GM12878 (cell line): Measurements from ENCODE around the gene PTPRM. TPM values are rescaled to one million over a fixed set of nuclear protein-coding genes. Genes with fewer than 3 reads are reported as not detected.

Experiments
- ATAC-seq: fragments of 200-7000 bp; cut with Tn5 transposase; 3 replicates; pipeline ENCODE4 v1.9.1; 2020; ENCODE audit warnings: mild to moderate bottlenecking, moderate library complexity
- BruUV-seq: library from RNA; stranded (reverse); fragments of 400-500 nt; replicated peaks from 2 replicates; lab custom pipeline; 2021; lab: Mats Ljungman, UMichigan
- CTCF ChIA-PET: fragments of 300-600 bp; sonication (Branson Sonifier 250); formaldehyde crosslinking; extraction: SDS; loops from one replicate; lab custom pipeline; 2021; ENCODE audit warnings: inconsistent platforms; lab: Yijun Ruan, JAX
- POLR2A ChIA-PET: fragments of 350-600 bp; formaldehyde crosslinking; extraction: SDS; loops from one replicate; lab custom pipeline; 2021; ENCODE audit warnings: inconsistent platforms; lab: Charles Lee
- RAD21 ChIA-PET: fragments of 300-600 bp; sonication (Branson Sonifier 250); formaldehyde crosslinking; loops from one replicate; lab custom pipeline; 2023; ENCODE audit warnings: antibody characterized with exemption; ENCODE audit not compliant: unreplicated experiment; lab: Charles Lee
- SMC1A ChIA-PET: fragments of 300-600 bp; sonication (Branson Sonifier 250); formaldehyde crosslinking; loops from one replicate; lab custom pipeline; 2023; ENCODE audit not compliant: unreplicated experiment, uncharacterized antibody; lab: Charles Lee
- DNase-seq: peaks from one replicate; pipeline ENCODE4 v3.0.0-alpha.2; 2011; ENCODE audit warnings: low read depth, low spot score
- FAIRE-seq: peaks from 3 replicates; lab custom pipeline; 2011; peaks lifted over from hg19 to GRCh38; lab: Jason Lieb, UNC
- H2AFZ ChIP-seq: 2 replicates; pipeline ENCODE4 v1.6.0; 2011; ENCODE audit warnings: low read depth, low read length, control low read depth; ENCODE audit not compliant: control insufficient read depth
- H3K27ac ChIP-seq: 2 replicates; pipeline ENCODE4 v1.5.1; 2011; ENCODE audit warnings: control low read depth; ENCODE audit not compliant: control insufficient read depth, insufficient read depth
- H3K27me3 ChIP-seq, 2 experiments: replicated peaks in 1 of 2; 2 replicates each; pipeline versions ENCODE4 v1.6.0 to v1.6.1; 2011; ENCODE audit warnings: low read length in 1 of 2; ENCODE audit not compliant: control insufficient read depth in 2 of 2, insufficient read depth in 2 of 2
- H3K36me3 ChIP-seq, 2 experiments: 2 replicates each; pipeline ENCODE4 v1.5.1; 2011; ENCODE audit warnings: low read length in 1 of 2; ENCODE audit not compliant: control insufficient read depth in 2 of 2, insufficient read depth in 2 of 2
- H3K4me1 ChIP-seq: 2 replicates; pipeline ENCODE4 v1.6.1; 2011; ENCODE audit warnings: mild to moderate bottlenecking, low read length, moderate library complexity, mixed read lengths; ENCODE audit not compliant: control insufficient read depth, insufficient read depth
- H3K4me2 ChIP-seq: 2 replicates; pipeline ENCODE4 v1.6.0; 2011; ENCODE audit warnings: control low read depth; ENCODE audit not compliant: control insufficient read depth, insufficient read depth
- H3K4me3 ChIP-seq: fragments of 200-600 bp; sonication (generic); 2 replicates; pipeline ENCODE4 v1.5.1; 2016
- H3K79me2 ChIP-seq: 2 replicates; pipeline ENCODE4 v1.6.0; 2011; ENCODE audit warnings: low read length; ENCODE audit not compliant: control insufficient read depth, insufficient read depth
- H3K9ac ChIP-seq: 2 replicates; pipeline ENCODE4 v1.8.0; 2011; ENCODE audit warnings: low read length, control low read depth, mixed read lengths; ENCODE audit not compliant: control insufficient read depth, insufficient read depth
- H3K9me3 ChIP-seq: replicated peaks from 3 replicates; pipeline ENCODE4 v1.5.1; 2011; ENCODE audit warnings: mild to moderate bottlenecking, low read length; ENCODE audit not compliant: control insufficient read depth, insufficient read depth
- H4K20me1 ChIP-seq: 2 replicates; pipeline ENCODE4 v1.6.0; 2011; ENCODE audit not compliant: control insufficient read depth, insufficient read depth
- ASH2L ChIP-seq: fragments of 300-600, 200-600 bp; sonication (generic); IDR thresholded peaks from 2 replicates; pipeline ENCODE4 v1.6.1; 2017; ENCODE audit warnings: low read depth, mild to moderate bottlenecking, borderline replicate concordance
- JUNB ChIP-seq: IDR thresholded peaks from 2 replicates; pipeline ENCODE4 v1.6.1; 2016; ENCODE audit warnings: antibody characterized with exemption, mild to moderate bottlenecking
- LARP7 ChIP-seq: fragments of 450-650 bp; IDR thresholded peaks from 2 replicates; pipeline ENCODE4 v1.6.1; 2017; ENCODE audit warnings: mild to moderate bottlenecking
- MYC ChIP-seq: IDR thresholded peaks from 2 replicates; pipeline ENCODE4 v1.6.1; 2011; ENCODE audit warnings: mild to moderate bottlenecking, low read length, moderate library complexity, inconsistent platforms; ENCODE audit not compliant: insufficient read depth, insufficient replicate concordance, insufficient read length, severe bottlenecking
- POLR2AphosphoS5 ChIP-seq: IDR thresholded peaks from 2 replicates; pipeline ENCODE4 v1.6.1; 2011; ENCODE audit warnings: mild to moderate bottlenecking, low read length, inconsistent platforms
- RAD51 ChIP-seq: fragments of 450-650 bp; IDR thresholded peaks from 2 replicates; pipeline ENCODE4 v1.6.1; 2016; ENCODE audit warnings: moderate library complexity, mild to moderate bottlenecking, inconsistent platforms
- RB1 ChIP-seq: fragments of 450-650 bp; formaldehyde crosslinking; IDR thresholded peaks from 2 replicates; pipeline ENCODE4 v1.6.1; 2017; ENCODE audit warnings: mild to moderate bottlenecking, borderline replicate concordance
- RCOR1 ChIP-seq: conservative IDR thresholded peaks from 2 replicates; pipeline ENCODE4 v1.6.1; 2012; ENCODE audit warnings: low read depth, low read length, improper control_type of control experiment
- SIX5 ChIP-seq: IDR thresholded peaks from 2 replicates; pipeline ENCODE4 v1.6.1; 2011; ENCODE audit warnings: mild to moderate bottlenecking, low read depth, low read length, moderate library complexity; ENCODE audit not compliant: severe bottlenecking
- SMAD5 ChIP-seq: IDR thresholded peaks from 2 replicates; pipeline ENCODE4 v1.6.1; 2016; ENCODE audit warnings: antibody characterized with exemption, low read depth
- YBX1 ChIP-seq: fragments of 450-650 bp; IDR thresholded peaks from 2 replicates; pipeline ENCODE4 v1.6.1; 2016; ENCODE audit warnings: antibody characterized with exemption
- ZNF24 ChIP-seq: fragments of 450-650 bp; IDR thresholded peaks from 2 replicates; pipeline ENCODE4 v1.6.1; 2017; ENCODE audit warnings: antibody characterized with exemption, mild to moderate bottlenecking
- WGBS: methylation state at CpG from one replicate; pipeline ENCODE4 v1.1.6; 2016; ENCODE audit warnings: low lambda C conversion rate; ENCODE audit not compliant: insufficient replicate concordance, insufficient coverage; ENCODE audit errors: missing lambda C conversion rate; 5-methylcytosine and 5-hydroxymethylcytosine counted together
- in situ Hi-C: fragments of 300-500 bp; cut with MboI; formaldehyde crosslinking; loops from 9 replicates; pipeline ENCODE4 v1.14.3; 2018; ENCODE audit warnings: mixed read lengths
- intact Hi-C: fragments of 100-400 bp; cut with micrococcal nuclease; formaldehyde crosslinking; loops from one replicate; pipeline ENCODE4 v1.14.2; 2022; ENCODE audit not compliant: unreplicated experiment
- polyA plus RNA-seq, 11 experiments: library from polyadenylated mRNA; depleted of rRNA in 4 of 11; unstranded in 6 of 11; stranded (reverse) in 5 of 11; fragments of >200 nt; fragmentation: Nextera tagmentation in 4 of 11; fragmentation: Illumina TruSeq in 1 of 11; extraction: Ambion mirVana in 4 of 11; extraction: Trizol in 1 of 11; gene quantifications; 1 replicate in 1 of 11; 2 replicates in 10 of 11; pipeline versions ENCODE4 v1.2.1 to v1.2.3, GENCODE V29; 2011 to 2016; ENCODE audit warnings: inconsistent platforms in 2 of 11, missing spikeins in 2 of 11, low read depth in 1 of 11
- total RNA-seq, 4 experiments: library from RNA; depleted of rRNA in 3 of 4; stranded (reverse); fragments of >200 nt in 3 of 4; fragmentation: Illumina TruSeq in 1 of 4; extraction: Trizol in 1 of 4; gene quantifications; 2 replicates each; pipeline versions ENCODE4 v1.2.1 to v1.2.3, GENCODE V29; 2013 to 2021
- TF ChIP-seq, protein P1 (sequence below): fragments of 450-650 bp; IDR thresholded peaks from 2 replicates; pipeline ENCODE4 v1.6.1; 2017; ENCODE audit warnings: mild to moderate bottlenecking, moderate library complexity
- TF ChIP-seq, protein P2 (sequence below), 3 experiments: IDR thresholded peaks in 2 of 3; conservative IDR thresholded peaks in 1 of 3; 2 replicates each; pipeline ENCODE4 v1.5.1; 2011; ENCODE audit warnings: low read depth in 3 of 3, low read length in 3 of 3, mild to moderate bottlenecking in 3 of 3, control low read depth in 2 of 3, moderate library complexity in 2 of 3, inconsistent platforms in 1 of 3, mixed read lengths in 1 of 3; ENCODE audit not compliant: control insufficient read depth in 2 of 3, insufficient read depth in 1 of 3; ENCODE audit errors: extremely low read depth in 1 of 3
- TF ChIP-seq, protein P3 (sequence below): IDR thresholded peaks from 2 replicates; pipeline ENCODE4 v1.6.1; 2012; ENCODE audit warnings: improper control_type of control experiment, low read depth, low read length; ENCODE audit not compliant: insufficient replicate concordance

Gene PTPRM
- total and polyA plus RNA-seq, 10 of the 15 experiments (the other 5 are each of a cell fraction or from before 2014, with no cell fraction given), result 0.07 to 22.6 (median 0.60) TPM

DNA sequence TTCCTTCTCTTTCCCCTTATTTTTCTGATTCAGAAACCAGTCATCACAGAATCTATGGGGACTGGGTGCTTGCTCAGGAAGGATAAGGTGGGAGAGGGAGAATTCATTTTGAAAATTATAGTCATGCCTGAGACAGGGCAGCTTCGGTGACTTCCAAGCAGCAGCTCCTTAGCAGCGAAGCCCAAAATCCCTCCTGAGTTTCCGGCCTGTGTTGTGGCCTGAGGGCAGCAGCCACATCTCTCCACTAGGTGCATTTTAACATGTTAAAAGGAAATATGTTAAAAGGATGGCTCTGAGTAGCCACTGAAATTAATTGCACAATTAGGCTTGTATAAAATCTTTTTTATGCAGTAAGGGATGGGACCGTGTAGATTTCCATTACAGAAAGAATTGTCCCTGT lies 835.1 kb downstream of the PTPRM start:
- H3K79me2 ChIP-seq, result no peaks in the 10 kb centered on the region
- WGBS, result 67% methylated on average over 4 of the region's 4 CpGs
- SMC1A ChIA-PET, result no interaction called here
- RAD21 ChIA-PET, result no interaction called here
- DNase-seq (no peak), FAIRE-seq (no peak), ATAC-seq (no peak)
- H3K36me3 ChIP-seq, result no peaks in the 10 kb centered on the region
- no peak overlapping the region for H2AFZ ChIP-seq
- CTCF ChIA-PET, result no interaction called here
- intact Hi-C loops, result no loop called here
- no peak overlapping the region for H3K4me2 ChIP-seq
- in situ Hi-C loops, result no loop called here
- POLR2A ChIA-PET, result no interaction called here
- TF ChIP-seq, protein P1, sequence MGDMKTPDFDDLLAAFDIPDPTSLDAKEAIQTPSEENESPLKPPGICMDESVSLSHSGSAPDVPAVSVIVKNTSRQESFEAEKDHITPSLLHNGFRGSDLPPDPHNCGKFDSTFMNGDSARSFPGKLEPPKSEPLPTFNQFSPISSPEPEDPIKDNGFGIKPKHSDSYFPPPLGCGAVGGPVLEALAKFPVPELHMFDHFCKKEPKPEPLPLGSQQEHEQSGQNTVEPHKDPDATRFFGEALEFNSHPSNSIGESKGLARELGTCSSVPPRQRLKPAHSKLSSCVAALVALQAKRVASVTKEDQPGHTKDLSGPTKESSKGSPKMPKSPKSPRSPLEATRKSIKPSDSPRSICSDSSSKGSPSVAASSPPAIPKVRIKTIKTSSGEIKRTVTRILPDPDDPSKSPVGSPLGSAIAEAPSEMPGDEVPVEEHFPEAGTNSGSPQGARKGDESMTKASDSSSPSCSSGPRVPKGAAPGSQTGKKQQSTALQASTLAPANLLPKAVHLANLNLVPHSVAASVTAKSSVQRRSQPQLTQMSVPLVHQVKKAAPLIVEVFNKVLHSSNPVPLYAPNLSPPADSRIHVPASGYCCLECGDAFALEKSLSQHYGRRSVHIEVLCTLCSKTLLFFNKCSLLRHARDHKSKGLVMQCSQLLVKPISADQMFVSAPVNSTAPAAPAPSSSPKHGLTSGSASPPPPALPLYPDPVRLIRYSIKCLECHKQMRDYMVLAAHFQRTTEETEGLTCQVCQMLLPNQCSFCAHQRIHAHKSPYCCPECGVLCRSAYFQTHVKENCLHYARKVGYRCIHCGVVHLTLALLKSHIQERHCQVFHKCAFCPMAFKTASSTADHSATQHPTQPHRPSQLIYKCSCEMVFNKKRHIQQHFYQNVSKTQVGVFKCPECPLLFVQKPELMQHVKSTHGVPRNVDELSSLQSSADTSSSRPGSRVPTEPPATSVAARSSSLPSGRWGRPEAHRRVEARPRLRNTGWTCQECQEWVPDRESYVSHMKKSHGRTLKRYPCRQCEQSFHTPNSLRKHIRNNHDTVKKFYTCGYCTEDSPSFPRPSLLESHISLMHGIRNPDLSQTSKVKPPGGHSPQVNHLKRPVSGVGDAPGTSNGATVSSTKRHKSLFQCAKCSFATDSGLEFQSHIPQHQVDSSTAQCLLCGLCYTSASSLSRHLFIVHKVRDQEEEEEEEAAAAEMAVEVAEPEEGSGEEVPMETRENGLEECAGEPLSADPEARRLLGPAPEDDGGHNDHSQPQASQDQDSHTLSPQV, result no peak
- TF ChIP-seq RCOR1 (no peak), ZNF24 (no peak), YBX1 (no peak), JUNB (no peak), RB1 (no peak), SIX5 (no peak), MYC (no peak), LARP7 (no peak), ASH2L (no peak), RAD51 (no peak), SMAD5 (no peak), POLR2AphosphoS5 (no peak)
- TF ChIP-seq, protein P2, sequence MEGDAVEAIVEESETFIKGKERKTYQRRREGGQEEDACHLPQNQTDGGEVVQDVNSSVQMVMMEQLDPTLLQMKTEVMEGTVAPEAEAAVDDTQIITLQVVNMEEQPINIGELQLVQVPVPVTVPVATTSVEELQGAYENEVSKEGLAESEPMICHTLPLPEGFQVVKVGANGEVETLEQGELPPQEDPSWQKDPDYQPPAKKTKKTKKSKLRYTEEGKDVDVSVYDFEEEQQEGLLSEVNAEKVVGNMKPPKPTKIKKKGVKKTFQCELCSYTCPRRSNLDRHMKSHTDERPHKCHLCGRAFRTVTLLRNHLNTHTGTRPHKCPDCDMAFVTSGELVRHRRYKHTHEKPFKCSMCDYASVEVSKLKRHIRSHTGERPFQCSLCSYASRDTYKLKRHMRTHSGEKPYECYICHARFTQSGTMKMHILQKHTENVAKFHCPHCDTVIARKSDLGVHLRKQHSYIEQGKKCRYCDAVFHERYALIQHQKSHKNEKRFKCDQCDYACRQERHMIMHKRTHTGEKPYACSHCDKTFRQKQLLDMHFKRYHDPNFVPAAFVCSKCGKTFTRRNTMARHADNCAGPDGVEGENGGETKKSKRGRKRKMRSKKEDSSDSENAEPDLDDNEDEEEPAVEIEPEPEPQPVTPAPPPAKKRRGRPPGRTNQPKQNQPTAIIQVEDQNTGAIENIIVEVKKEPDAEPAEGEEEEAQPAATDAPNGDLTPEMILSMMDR (IDR thresholded peaks at IDR 0.05 in 2 of 3, conservative IDR thresholded peaks at IDR 0.05 in 1 of 3; ENCODE audit: control insufficient read depth in 2 of 3, extremely low read depth in 1 of 3, insufficient read depth in 1 of 3, low read depth in 3 of 3, low read length in 3 of 3), result no peak
- TF ChIP-seq, protein P3, sequence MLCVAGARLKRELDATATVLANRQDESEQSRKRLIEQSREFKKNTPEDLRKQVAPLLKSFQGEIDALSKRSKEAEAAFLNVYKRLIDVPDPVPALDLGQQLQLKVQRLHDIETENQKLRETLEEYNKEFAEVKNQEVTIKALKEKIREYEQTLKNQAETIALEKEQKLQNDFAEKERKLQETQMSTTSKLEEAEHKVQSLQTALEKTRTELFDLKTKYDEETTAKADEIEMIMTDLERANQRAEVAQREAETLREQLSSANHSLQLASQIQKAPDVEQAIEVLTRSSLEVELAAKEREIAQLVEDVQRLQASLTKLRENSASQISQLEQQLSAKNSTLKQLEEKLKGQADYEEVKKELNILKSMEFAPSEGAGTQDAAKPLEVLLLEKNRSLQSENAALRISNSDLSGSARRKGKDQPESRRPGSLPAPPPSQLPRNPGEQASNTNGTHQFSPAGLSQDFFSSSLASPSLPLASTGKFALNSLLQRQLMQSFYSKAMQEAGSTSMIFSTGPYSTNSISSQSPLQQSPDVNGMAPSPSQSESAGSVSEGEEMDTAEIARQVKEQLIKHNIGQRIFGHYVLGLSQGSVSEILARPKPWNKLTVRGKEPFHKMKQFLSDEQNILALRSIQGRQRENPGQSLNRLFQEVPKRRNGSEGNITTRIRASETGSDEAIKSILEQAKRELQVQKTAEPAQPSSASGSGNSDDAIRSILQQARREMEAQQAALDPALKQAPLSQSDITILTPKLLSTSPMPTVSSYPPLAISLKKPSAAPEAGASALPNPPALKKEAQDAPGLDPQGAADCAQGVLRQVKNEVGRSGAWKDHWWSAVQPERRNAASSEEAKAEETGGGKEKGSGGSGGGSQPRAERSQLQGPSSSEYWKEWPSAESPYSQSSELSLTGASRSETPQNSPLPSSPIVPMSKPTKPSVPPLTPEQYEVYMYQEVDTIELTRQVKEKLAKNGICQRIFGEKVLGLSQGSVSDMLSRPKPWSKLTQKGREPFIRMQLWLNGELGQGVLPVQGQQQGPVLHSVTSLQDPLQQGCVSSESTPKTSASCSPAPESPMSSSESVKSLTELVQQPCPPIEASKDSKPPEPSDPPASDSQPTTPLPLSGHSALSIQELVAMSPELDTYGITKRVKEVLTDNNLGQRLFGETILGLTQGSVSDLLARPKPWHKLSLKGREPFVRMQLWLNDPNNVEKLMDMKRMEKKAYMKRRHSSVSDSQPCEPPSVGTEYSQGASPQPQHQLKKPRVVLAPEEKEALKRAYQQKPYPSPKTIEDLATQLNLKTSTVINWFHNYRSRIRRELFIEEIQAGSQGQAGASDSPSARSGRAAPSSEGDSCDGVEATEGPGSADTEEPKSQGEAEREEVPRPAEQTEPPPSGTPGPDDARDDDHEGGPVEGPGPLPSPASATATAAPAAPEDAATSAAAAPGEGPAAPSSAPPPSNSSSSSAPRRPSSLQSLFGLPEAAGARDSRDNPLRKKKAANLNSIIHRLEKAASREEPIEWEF, result no peak
- H3K4me1 ChIP-seq, result no peaks in the 10 kb centered on the region
- H3K27ac ChIP-seq, result no peak overlapping the region
- H3K9me3 ChIP-seq, result no peaks in the 10 kb centered on the region
- no peaks in the 10 kb centered on the region for H4K20me1 ChIP-seq
- no peak overlapping the region for H3K4me3 ChIP-seq
- no TSS peak for BruUV-seq
- H3K27me3 ChIP-seq, result no peaks in the 10 kb centered on the region; a peak in 1 of 4 replicates
- no peak overlapping the region for H3K9ac ChIP-seq
